HCT116 (cell line): ENCODE data around the gene OTOA. TPM values are rescaled to one million over a fixed set of nuclear protein-coding genes. Genes with fewer than 3 reads are reported as not detected.

Experiments used
- ATAC-seq: fragments of 200-7000 bp; cut with Tn5 transposase; 2 replicates; pipeline ENCODE4 v1.9.1; 2020; ENCODE audit warnings: mild to moderate bottlenecking, moderate library complexity
- BruUV-seq: library from RNA; stranded (reverse); fragments of 400-500 nt; replicated peaks from 2 replicates; lab custom pipeline; 2021; lab: Mats Ljungman, UMichigan
- CTCF ChIA-PET: fragments of 300-600 bp; sonication (Branson Sonifier 250); formaldehyde crosslinking; loops from one replicate; lab custom pipeline; 2021; ENCODE audit warnings: antibody characterized with exemption; lab: Charles Lee
- POLR2A ChIA-PET: fragments of 300-600, 350-600 bp; sonication (Branson Sonifier 250); formaldehyde crosslinking; loops from one replicate; lab custom pipeline; 2021; ENCODE audit warnings: antibody characterized with exemption; lab: Charles Lee
- RAD21 ChIA-PET, 2 experiments: fragments of 300-600 bp; sonication (Branson Sonifier 250); formaldehyde crosslinking; loops; one replicate each; lab custom pipeline; 2023; ENCODE audit warnings: low total read pairs in 2 of 2; ENCODE audit not compliant: uncharacterized antibody in 2 of 2, unreplicated experiment in 2 of 2, low non-redundant PET in 1 of 2; lab: Charles Lee
- DNase-seq: peaks from one replicate; pipeline ENCODE4 v3.0.0-alpha.2; 2010; ENCODE audit warnings: low read depth, low spot score
- H2AFZ ChIP-seq: fragments of 200-600 bp; shearing (Covaris generic), sonication (generic); 2 replicates; pipeline ENCODE4 v1.6.1; 2017; ENCODE audit warnings: low read depth, mixed run types, mixed read lengths, antibody characterized with exemption, low read length; ENCODE audit not compliant: poor library complexity, severe bottlenecking
- H3K27ac ChIP-seq: 2 replicates; pipeline ENCODE4 v1.5.1; 2012; ENCODE audit warnings: low read depth, low read length
- H3K27me3 ChIP-seq: fragments of 200-600 bp; sonication (generic); 2 replicates; pipeline ENCODE4 v1.6.1; 2016; ENCODE audit warnings: mixed run types, low read length, mixed read lengths; ENCODE audit not compliant: insufficient read depth
- H3K36me3 ChIP-seq, 2 experiments: fragments of 200-500 bp in 1 of 2; fragments of 200-600 bp in 1 of 2; sonication (Bioruptor generic) in 1 of 2; sonication (generic) in 1 of 2; 2 replicates each; pipeline versions ENCODE4 v1.5.1 to v1.6.1; 2014 to 2016; ENCODE audit warnings: low read length in 2 of 2, inconsistent platforms in 1 of 2, mixed read lengths in 1 of 2, mixed run types in 1 of 2; ENCODE audit not compliant: insufficient read depth in 2 of 2, control insufficient read depth in 1 of 2
- H3K4me1 ChIP-seq, 2 experiments: fragments of 200-600 bp in 1 of 2; sonication (generic) in 1 of 2; 2 replicates each; pipeline versions ENCODE4 v1.5.1 to v1.6.1; 2012 to 2017; ENCODE audit warnings: low read length in 2 of 2, inconsistent platforms in 1 of 2, mild to moderate bottlenecking in 1 of 2, mixed read lengths in 1 of 2, mixed run types in 1 of 2, moderate library complexity in 1 of 2; ENCODE audit not compliant: insufficient read depth in 2 of 2, control insufficient read depth in 1 of 2
- H3K4me2 ChIP-seq: fragments of 200-600 bp; sonication (generic); 2 replicates; pipeline ENCODE4 v1.6.1; 2017; ENCODE audit warnings: mixed run types, low read length, mixed read lengths
- H3K4me3 ChIP-seq, 2 experiments: fragments of 200-600 bp in 1 of 2; sonication (generic) in 1 of 2; replicated peaks in 1 of 2; 2 replicates each; pipeline ENCODE4 v1.5.1; 2011 to 2016; ENCODE audit warnings: low read length in 2 of 2, control low read depth in 1 of 2, low read depth in 1 of 2, mild to moderate bottlenecking in 1 of 2, mixed read lengths in 1 of 2, mixed run types in 1 of 2
- H3K79me2 ChIP-seq: fragments of 200-600 bp; sonication (generic); 2 replicates; pipeline ENCODE4 v1.6.1; 2017; ENCODE audit warnings: mild to moderate bottlenecking, mixed run types, low read length, moderate library complexity, mixed read lengths; ENCODE audit not compliant: insufficient read depth
- H3K9ac ChIP-seq: fragments of 200-600 bp; sonication (generic); 2 replicates; pipeline ENCODE4 v1.6.1; 2016; ENCODE audit warnings: low read length, mixed read lengths
- H3K9me2 ChIP-seq: fragments of 200-600 bp; sonication (generic), shearing (Covaris generic); 2 replicates; pipeline ENCODE4 v1.6.1; 2017; ENCODE audit warnings: mixed run types, mild to moderate bottlenecking, moderate library complexity; ENCODE audit not compliant: insufficient read depth
- H3K9me3 ChIP-seq, 2 experiments: fragments of 200-500 bp in 1 of 2; fragments of 200-600 bp in 1 of 2; sonication (Bioruptor generic) in 1 of 2; sonication (generic) in 1 of 2; 2 replicates each; pipeline ENCODE4 v1.6.1; 2014 to 2017; ENCODE audit warnings: low read length in 2 of 2, mixed read lengths in 2 of 2, inconsistent platforms in 1 of 2, low read depth in 1 of 2, mild to moderate bottlenecking in 1 of 2, mixed run types in 1 of 2, moderate library complexity in 1 of 2; ENCODE audit not compliant: control insufficient read depth in 1 of 2, insufficient read depth in 1 of 2
- H4K20me1 ChIP-seq: fragments of 200-600 bp; sonication (generic), shearing (Covaris generic); 2 replicates; pipeline ENCODE4 v1.6.1; 2017; ENCODE audit warnings: mixed run types, mild to moderate bottlenecking, moderate library complexity; ENCODE audit not compliant: insufficient read depth
- CBX3 ChIP-seq: IDR thresholded peaks from 2 replicates; pipeline ENCODE4 v1.6.1; 2012; ENCODE audit warnings: low read depth
- CTCF ChIP-seq, 3 experiments: fragments of 200-600 bp in 1 of 3; sonication (generic) in 1 of 3; IDR thresholded peaks in 2 of 3; conservative IDR thresholded peaks in 1 of 3; 2 replicates each; pipeline ENCODE4 v1.5.1; 2012 to 2017; ENCODE audit warnings: low read depth in 2 of 3, low read length in 2 of 3, antibody characterized with exemption in 1 of 3, borderline replicate concordance in 1 of 3, control low read depth in 1 of 3, mild to moderate bottlenecking in 1 of 3, mixed read lengths in 1 of 3, mixed run types in 1 of 3, moderate library complexity in 1 of 3; ENCODE audit not compliant: insufficient read depth in 1 of 3
- EGR1 ChIP-seq: IDR thresholded peaks from 2 replicates; pipeline ENCODE4 v1.6.1; 2012; ENCODE audit warnings: low read depth
- EZH2phosphoT487 ChIP-seq: fragments of 200-600 bp; IDR thresholded peaks from 2 replicates; pipeline ENCODE4 v1.6.1; 2018; ENCODE audit warnings: antibody characterized with exemption, borderline replicate concordance
- FOSL1 ChIP-seq: IDR thresholded peaks from 2 replicates; pipeline ENCODE4 v1.6.1; 2012; ENCODE audit warnings: low read depth
- REST ChIP-seq: IDR thresholded peaks from 2 replicates; pipeline ENCODE4 v1.6.1; 2012; ENCODE audit warnings: low read depth
- SIN3A ChIP-seq: IDR thresholded peaks from 2 replicates; pipeline ENCODE4 v1.6.1; 2012; ENCODE audit warnings: low read depth
- SP1 ChIP-seq: IDR thresholded peaks from 2 replicates; pipeline ENCODE4 v1.6.1; 2012; ENCODE audit warnings: low read depth
- TCF7L2 ChIP-seq: IDR thresholded peaks from 2 replicates; pipeline ENCODE4 v1.7.0; 2011; ENCODE audit warnings: borderline replicate concordance, inconsistent platforms; ENCODE audit not compliant: insufficient read depth, insufficient read length; ENCODE audit errors: extremely low read depth
- ZNF274 ChIP-seq: fragments of 200-500 bp; sonication (Bioruptor generic); IDR thresholded peaks from 2 replicates; pipeline ENCODE4 v1.6.1; 2014; ENCODE audit warnings: mild to moderate bottlenecking, low read depth, low read length, inconsistent platforms
- intact Hi-C: fragments of 100-400 bp; cut with micrococcal nuclease; formaldehyde crosslinking; loops from 2 replicates; pipeline ENCODE4 v1.10.0; 2022
- total RNA-seq: library from RNA; stranded (reverse); gene quantifications from one replicate; pipeline ENCODE4 v1.2.1, GENCODE V29; 2021; ENCODE audit not compliant: unreplicated experiment

Gene OTOA
- total RNA-seq, 1 experiment from 2014 or later: not detected

- BruUV-seq: no TSS peak
- Histone ChIP-seq H3K27me3 (no peaks in the 10 kb centered on the region), H3K9me3 (no peaks in the 10 kb centered on the region), H4K20me1 (no peaks in the 10 kb centered on the region), H3K4me1 (no peaks in the 10 kb centered on the region), H3K36me3 (no peaks in the 10 kb centered on the region), H3K9me2 (no peaks in the 10 kb centered on the region), H3K9ac (no peak overlapping the region), H3K79me2 (no peaks in the 10 kb centered on the region), H3K4me3 (no peak overlapping the region), H3K4me2 (no peak overlapping the region)
- ATAC-seq (no peak), DNase-seq (no peak)
- intact Hi-C loops: no loop called here
- ChIA-PET POLR2A (no interaction called here), CTCF (no interaction called here)
- no peak for TF ChIP-seq SIN3A
- TF ChIP-seq CTCF (IDR thresholded peaks at IDR 0.05 in 2 of 3, conservative IDR thresholded peaks at IDR 0.05 in 1 of 3; ENCODE audit: borderline replicate concordance in 1 of 3, insufficient read depth in 1 of 3, low read depth in 2 of 3, low read length in 2 of 3): no peak
- no peak for TF ChIP-seq CBX3
- no peak for TF ChIP-seq EGR1
- TF ChIP-seq ZNF274: no peak
- no peak for TF ChIP-seq FOSL1
- TF ChIP-seq TCF7L2: no peak
- TF ChIP-seq EZH2phosphoT487: no peak
- no peak for TF ChIP-seq SP1
- no peak for TF ChIP-seq REST
- TF ChIP-seq, all 23 proteins: peak for 0
- RAD21 ChIA-PET: no interaction called here
- no peak overlapping the region for H3K27ac ChIP-seq
- H2AFZ ChIP-seq: no peak overlapping the region
Measured at GRCh38 chr16:21664801-21665492, 1.2 kb downstream of the OTOA start.
